ENCODE data around the gene PARP16.

GRCh38 chr15:65306551-65306950 is 19.9 kb upstream of the PARP16 start:
- TF ChIP-seq CTCF (IDR thresholded peaks at IDR 0.05), result no peak
- no peak for TF ChIP-seq POLR2A (IDR thresholded peaks at IDR 0.05)
- no peak for TF ChIP-seq POLR2AphosphoS5 (IDR thresholded peaks at IDR 0.05)

Data from sigmoid colon (tissue), 4 donors.